K562 (cell line): ENCODE data around the gene C19orf44. TPM values are rescaled to one million over a fixed set of nuclear protein-coding genes. Genes with fewer than 3 reads are reported as not detected.
"Not testable (repeated sequence)": the region's sequence is repeated elsewhere in the genome, so short reads cannot be mapped to it uniquely, and the experiment has no call there.

Source experiments
- ATAC-seq: fragments of 200-7000 bp; cut with Tn5 transposase; 3 replicates; pipeline ENCODE4 v1.9.1; 2020; ENCODE audit warnings: moderate library complexity
- BruUV-seq: library from RNA; stranded (reverse); fragments of 400-500 nt; replicated peaks from 2 replicates; lab custom pipeline; 2021; lab: Mats Ljungman, UMichigan
- CTCF ChIA-PET: fragments of 300-600 bp; formaldehyde crosslinking; extraction: SDS; loops from one replicate; lab custom pipeline; 2021; ENCODE audit warnings: low intra/inter-chr PET ratio; lab: Yijun Ruan, JAX
- POLR2A ChIA-PET: fragments of 300-600, 350-650 bp; sonication (Branson Sonifier 250); formaldehyde crosslinking; extraction: SDS; loops from one replicate; lab custom pipeline; 2021; ENCODE audit warnings: antibody characterized with exemption, inconsistent platforms; lab: Yijun Ruan, JAX
- DNase-seq, 4 experiments: peaks; one replicate each; pipeline versions ENCODE4 v3.0.0 to v3.0.0-alpha.2; 2011 to 2018; ENCODE audit warnings: low spot score in 3 of 4, mixed read lengths in 3 of 4; ENCODE audit errors: extremely low read depth in 1 of 4
- FAIRE-seq: peaks from 2 replicates; lab custom pipeline; 2011; peaks lifted over from hg19 to GRCh38; lab: Jason Lieb, UNC
- H2AFZ ChIP-seq: 2 replicates; pipeline ENCODE4 v1.6.0; 2011; ENCODE audit warnings: low read depth, low read length, control low read depth, inconsistent platforms
- H3K27ac ChIP-seq: fragments of 200-600 bp; 3 replicates; pipeline ENCODE4 v1.8.0; 2011; ENCODE audit warnings: low read depth, mild to moderate bottlenecking, control low read depth, inconsistent platforms, low read length, moderate library complexity, mixed read lengths; ENCODE audit errors: extremely low read depth
- H3K27me3 ChIP-seq, 2 experiments: fragments of 300-600 bp in 1 of 2; 2 replicates in 1 of 2; 3 replicates in 1 of 2; pipeline versions ENCODE4 v1.6.0 to v1.8.0; 2011; ENCODE audit warnings: inconsistent platforms in 2 of 2, low read length in 2 of 2, mild to moderate bottlenecking in 1 of 2, mixed read lengths in 1 of 2, moderate library complexity in 1 of 2; ENCODE audit not compliant: control insufficient read depth in 2 of 2, insufficient read depth in 2 of 2
- H3K36me3 ChIP-seq: fragments of 300-600 bp; 3 replicates; pipeline ENCODE4 v1.8.0; 2011; ENCODE audit warnings: mild to moderate bottlenecking, low read length, inconsistent platforms; ENCODE audit not compliant: control insufficient read depth, insufficient read depth
- H3K4me1 ChIP-seq, 2 experiments: fragments of 200-600 bp in 1 of 2; replicated peaks in 1 of 2; 2 replicates in 1 of 2; 3 replicates in 1 of 2; pipeline versions ENCODE4 v1.5.1 to v1.8.0; 2011; ENCODE audit warnings: inconsistent platforms in 2 of 2, low read length in 2 of 2, mild to moderate bottlenecking in 1 of 2, mixed read lengths in 1 of 2, moderate library complexity in 1 of 2; ENCODE audit not compliant: control insufficient read depth in 2 of 2, insufficient read depth in 2 of 2
- H3K4me2 ChIP-seq: 2 replicates; pipeline ENCODE4 v1.6.1; 2011; ENCODE audit warnings: low read length, control low read depth, inconsistent platforms, mixed read lengths; ENCODE audit not compliant: insufficient read depth
- H3K4me3 ChIP-seq: fragments of 200-600 bp; sonication (generic), shearing (Covaris generic); 2 replicates; pipeline ENCODE4 v1.5.1; 2016; ENCODE audit warnings: control low read depth, inconsistent platforms
- H3K79me2 ChIP-seq: fragments of 200-600 bp; 3 replicates; pipeline ENCODE4 v1.8.0; 2011; ENCODE audit warnings: low read length, inconsistent platforms; ENCODE audit not compliant: control insufficient read depth, insufficient read depth
- H3K9ac ChIP-seq, 2 experiments: 2 replicates each; pipeline versions ENCODE4 v1.6.0 to v1.6.1; 2011; ENCODE audit warnings: low read depth in 2 of 2, low read length in 2 of 2, control low read depth in 1 of 2, inconsistent platforms in 1 of 2, mild to moderate bottlenecking in 1 of 2, mixed read lengths in 1 of 2; ENCODE audit not compliant: insufficient read depth in 1 of 2
- H3K9me1 ChIP-seq: one replicate; pipeline ENCODE4 v1.6.0; 2011; ENCODE audit warnings: inconsistent platforms, mild to moderate bottlenecking, low read length, moderate library complexity; ENCODE audit not compliant: control insufficient read depth, insufficient read depth
- H3K9me3 ChIP-seq: replicated peaks from 2 replicates; pipeline ENCODE4 v1.5.1; 2011; ENCODE audit warnings: low read depth, low read length, inconsistent platforms; ENCODE audit not compliant: control insufficient read depth, insufficient read depth
- H4K20me1 ChIP-seq: replicated peaks from 2 replicates; pipeline ENCODE4 v1.6.1; 2011; ENCODE audit warnings: low read length, inconsistent platforms, mixed read lengths; ENCODE audit not compliant: control insufficient read depth, insufficient read depth
- MYC ChIP-seq, 2 experiments: fragments of 250-450 bp in 1 of 2; sonication (Bioruptor Pico) in 1 of 2; IDR thresholded peaks; 2 replicates each; pipeline versions ENCODE4 v1.5.1 to v1.6.1; 2012 to 2021; ENCODE audit warnings: low read depth in 2 of 2, borderline replicate concordance in 1 of 2, improper control_type of control experiment in 1 of 2, low read length in 1 of 2, mild to moderate bottlenecking in 1 of 2, moderate library complexity in 1 of 2
- POLR2G ChIP-seq: fragments of 200-400 bp; formaldehyde crosslinking; IDR thresholded peaks from 2 replicates; pipeline ENCODE4 v1.6.1; 2017; ENCODE audit warnings: low read depth, mild to moderate bottlenecking, antibody characterized with exemption, low read length, moderate library complexity
- RBFOX2 ChIP-seq: fragments of 200-400 bp; formaldehyde crosslinking; IDR thresholded peaks from 2 replicates; pipeline ENCODE4 v1.6.1; 2017; ENCODE audit warnings: low read depth, mild to moderate bottlenecking, low read length, moderate library complexity
- ZNF121 ChIP-seq: sonication (generic); formaldehyde crosslinking; conservative IDR thresholded peaks from 2 replicates; pipeline ENCODE4 v1.8.0; 2022; ENCODE audit warnings: missing genetic modification reagents
- WGBS: fragments of 100-300 bp; shearing (Covaris generic); methylation state at CpG from one replicate; pipeline ENCODE4 v1.1.6; 2016; ENCODE audit warnings: low coverage, mixed read lengths; ENCODE audit not compliant: insufficient coverage; ENCODE audit errors: missing lambda C conversion rate; 5-methylcytosine and 5-hydroxymethylcytosine counted together
- in situ Hi-C: fragments of 300-500 bp; cut with MboI; formaldehyde crosslinking; loops from 4 replicates; pipeline ENCODE4 v1.15.0; 2018; ENCODE audit warnings: inconsistent platforms, mixed read lengths
- intact Hi-C: fragments of 100-400 bp; cut with micrococcal nuclease; formaldehyde crosslinking; loops from 2 replicates; pipeline ENCODE4 v1.14.2; 2022
- polyA plus RNA-seq, 8 experiments: library from polyadenylated mRNA; depleted of rRNA in 4 of 8; stranded (reverse) in 5 of 8; unstranded in 3 of 8; fragments of >200 nt; fragmentation: Nextera tagmentation in 2 of 8; fragmentation: Illumina TruSeq in 1 of 8; extraction: Ambion mirVana in 2 of 8; extraction: Trizol in 1 of 8; gene quantifications; 2 replicates each; pipeline versions ENCODE4 v1.2.1 to v1.2.3, GENCODE V29; 2011 to 2014; ENCODE audit warnings: inconsistent platforms in 1 of 8, missing spikeins in 1 of 8
- total RNA-seq, 7 experiments: library from RNA; depleted of rRNA in 6 of 7; stranded (reverse); fragments of >200 nt in 6 of 7; fragmentation: Illumina TruSeq in 2 of 7; extraction: Trizol in 2 of 7; gene quantifications; 2 replicates each; pipeline versions ENCODE4 v1.2.1 to v1.2.3, GENCODE V29; 2011 to 2021; ENCODE audit warnings: low replicate concordance in 1 of 7

Gene C19orf44
- total and polyA plus RNA-seq, 9 of the 15 experiments (the other 6 are each of a cell fraction or from before 2014, with no cell fraction given) = 0.41 to 7.7 (median 3.5) TPM

GRCh38 chr19:16512611-16513010, 16.4 kb downstream of the C19orf44 start:
- FAIRE-seq, H3K27me3 ChIP-seq, intact Hi-C loops, ATAC-seq, H2AFZ ChIP-seq, H3K4me3 ChIP-seq, H3K79me2 ChIP-seq, POLR2A ChIA-PET, H3K4me1 ChIP-seq, DNase-seq, H3K9ac ChIP-seq, H3K27ac ChIP-seq, in situ Hi-C loops, BruUV-seq, H3K9me1 ChIP-seq, H3K4me2 ChIP-seq, CTCF ChIA-PET, H3K9me3 ChIP-seq, H4K20me1 ChIP-seq: not testable (repeated sequence)
- WGBS = 81% methylated on average over 9 of the region's 10 CpGs
- TF ChIP-seq ZNF121 (CRISPR knock-in tag) = peak; percentile 63; the same call in 1 of the 2 replicates
- peaks cover 48% of the 10 kb centered on the region; the same call in 2 of the 3 replicates for H3K36me3 ChIP-seq

- Histone ChIP-seq H3K9me3 (no peaks in the 10 kb centered on the region), H3K27me3 (no peaks in the 10 kb centered on the region), H4K20me1 (peaks cover 9% of the 10 kb centered on the region; the same call in 1 of the 2 replicates), H3K4me1 (peaks cover 0 to 14% of the 10 kb centered on the region in 2 experiments; a peak in 1 of 5 replicates), H3K4me2 (no peak overlapping the region)
- WGBS = 90% methylated on average over 16 of the region's 24 CpGs
- no peak for ATAC-seq
- intact Hi-C loops = no loop called here
- POLR2A ChIA-PET = interaction anchor here (0.5 to 1.7 kb wide), 5 partner anchors 9 to 1047 kb away, joined by 3 to 4 read pairs (median 4); no protein-coding TSS in a partner anchor
- TF ChIP-seq MYC (IDR thresholded peaks at IDR 0.05; ENCODE audit: low read depth, low read length) = no peak
- no peak for TF ChIP-seq MYC (CRISPR knock-in tag; IDR thresholded peaks at IDR 0.05; ENCODE audit: borderline replicate concordance, low read depth)
- 0 out of 2 replicates have a peak, but pooled peaks have one; percentile 13 for TF ChIP-seq RBFOX2
- peak; percentile 36; the same call in 1 of the 2 replicates for TF ChIP-seq POLR2G
- TF ChIP-seq, all 486 proteins: peak for 2
- Histone ChIP-seq H3K36me3 (peaks cover 62% of the 10 kb centered on the region), H3K9ac (no peak overlapping the region), H3K27ac (no peak overlapping the region), H2AFZ (no peak overlapping the region), H3K79me2 (no peaks in the 10 kb centered on the region), H3K9me1 (no peaks in the 10 kb centered on the region), H3K4me3 (no peak overlapping the region)
- DNase-seq (peak in 1 of 4 experiments; percentile 3), FAIRE-seq (no peak)
- in situ Hi-C loops = no loop called here
- no TSS peak for BruUV-seq
- CTCF ChIA-PET = no interaction called here
Observed at GRCh38 chr19:16514383-16515019, 18.3 kb downstream of the C19orf44 start.
